ENCODE results near the gene MAGI1.
"Not testable (repeated sequence)": the region's sequence is repeated elsewhere in the genome, so short reads cannot be mapped to it uniquely, and the experiment has no call there.

The MAGI1 gene

GRCh38 chr3:65873869-65874268, 164.8 kb downstream of the MAGI1 start:
- no peak for DNase-seq (ENCODE audit: low read depth)

GRCh38 chr3:65873028-65873427, 165.7 kb downstream of the MAGI1 start:
- no peak for DNase-seq (ENCODE audit: low read depth)

- DNase-seq (ENCODE audit: low read depth): no peak
Observed at GRCh38 chr3:65871305-65872141, 167.2 kb downstream of the MAGI1 start.

GRCh38 chr3:65869798-65870197, 168.9 kb downstream of the MAGI1 start:
- no peak for DNase-seq (ENCODE audit: low read depth)

- DNase-seq (ENCODE audit: low read depth): no peak
Observed at GRCh38 chr3:65867463-65868210, 171.1 kb downstream of the MAGI1 start.

GRCh38 chr3:65864357-65864904, 174.3 kb downstream of the MAGI1 start:
- DNase-seq (ENCODE audit: low read depth): no peak

- no peak for DNase-seq (ENCODE audit: low read depth)
Observed at GRCh38 chr3:65861718-65862117, 177.0 kb downstream of the MAGI1 start.

GRCh38 chr3:65859612-65860011, 179.1 kb downstream of the MAGI1 start:
- DNase-seq (ENCODE audit: low read depth): not testable (repeated sequence)

- DNase-seq (ENCODE audit: low read depth): no peak
Observed at GRCh38 chr3:65858749-65859148, 180.0 kb downstream of the MAGI1 start.

- no peak for DNase-seq (ENCODE audit: low read depth)
Observed at GRCh38 chr3:65857327-65857726, 181.4 kb downstream of the MAGI1 start.

GRCh38 chr3:65856907-65857306, 181.8 kb downstream of the MAGI1 start:
- DNase-seq (ENCODE audit: low read depth): no peak

- no peak for DNase-seq (ENCODE audit: low read depth)
Observed at GRCh38 chr3:65855370-65856100, 183.2 kb downstream of the MAGI1 start.

- no peak for DNase-seq (ENCODE audit: low read depth)
Observed at GRCh38 chr3:65854606-65855304, 184.0 kb downstream of the MAGI1 start.

- no peak for DNase-seq (ENCODE audit: low read depth)
Observed at GRCh38 chr3:65851827-65852226, 186.9 kb downstream of the MAGI1 start.

- no peak for DNase-seq (ENCODE audit: low read depth)
Observed at GRCh38 chr3:65850261-65850660, 188.5 kb downstream of the MAGI1 start.

- no peak for DNase-seq (ENCODE audit: low read depth)
Observed at GRCh38 chr3:65848024-65848423, 190.7 kb downstream of the MAGI1 start.

- no peak for DNase-seq (ENCODE audit: low read depth)
Observed at GRCh38 chr3:65846936-65847335, 191.8 kb downstream of the MAGI1 start.

- DNase-seq (ENCODE audit: low read depth): no peak
Observed at GRCh38 chr3:65844370-65844769, 194.3 kb downstream of the MAGI1 start.

- DNase-seq (ENCODE audit: low read depth): no peak
Observed at GRCh38 chr3:65843732-65844131, 195.0 kb downstream of the MAGI1 start.

- DNase-seq (ENCODE audit: low read depth): no peak
Observed at GRCh38 chr3:65837604-65838003, 201.1 kb downstream of the MAGI1 start.

GRCh38 chr3:65836047-65836446, 202.7 kb downstream of the MAGI1 start:
- DNase-seq (ENCODE audit: low read depth): no peak

Data from stimulated activated CD8-positive, alpha-beta memory T cell treated with anti-CD3 and anti-CD28 coated beads, Interleukin-15, amount 100 ng/mL, for 1 hour (primary cell).